ENCODE measurements around the gene TIPIN. TPM values are rescaled to one million over a fixed set of nuclear protein-coding genes. Genes with fewer than 3 reads are reported as not detected.

Gene TIPIN
- polyA plus RNA-seq, 1 of the 3 experiments (the other 2 are of a cell fraction) = 5.7 TPM

DNA sequence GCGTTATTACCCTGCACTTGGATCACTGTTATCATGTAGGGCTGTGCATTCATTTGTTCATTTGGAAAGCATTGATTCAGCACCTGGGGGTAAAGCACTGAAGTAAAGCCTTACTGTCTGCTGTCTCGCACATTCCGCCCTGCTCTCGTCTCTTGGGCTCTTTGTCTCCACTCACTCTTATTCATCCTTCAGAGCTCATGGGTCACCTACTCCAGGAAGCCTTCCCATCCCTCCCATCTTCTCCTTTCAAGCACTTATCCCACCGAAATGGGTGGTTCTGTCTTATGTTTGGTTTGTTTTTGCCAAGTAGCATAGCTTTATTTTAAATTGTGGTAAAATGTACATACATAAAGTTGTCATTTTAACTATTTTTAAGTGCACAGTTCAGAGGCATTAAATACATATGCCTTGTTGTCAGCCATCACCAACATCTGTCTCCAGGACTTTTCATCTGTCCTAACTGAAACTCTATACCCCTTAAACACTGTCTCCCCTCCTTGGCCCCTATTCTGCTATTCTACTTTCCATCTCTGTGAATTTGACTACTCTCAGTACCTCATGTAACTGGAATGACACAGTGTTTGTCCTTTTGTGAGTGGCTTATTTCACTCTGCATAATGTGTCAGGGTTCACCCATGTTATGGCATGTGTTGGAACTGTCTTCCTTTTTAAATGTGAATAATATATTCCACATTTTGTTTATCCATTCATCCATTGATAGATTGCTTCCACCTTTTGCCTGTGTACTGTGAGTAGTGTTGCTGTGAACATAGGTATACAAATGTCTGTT is 53.8 kb downstream of the TIPIN start:
- POLR2A ChIA-PET = no interaction called here
- Histone ChIP-seq H3K9me3 (no peaks in the 10 kb centered on the region), H3F3A (replicated peaks; ENCODE audit: insufficient read depth) (peaks cover 3% of the 10 kb centered on the region), H3K9ac (no peak overlapping the region), H3K4me2 (no peak overlapping the region), H2AFZ (ENCODE audit: low read depth) (no peak overlapping the region), H4K20me1 (ENCODE audit: insufficient read depth) (no peaks in the 10 kb centered on the region), H3K27me3 (ENCODE audit: insufficient read depth) (no peaks in the 10 kb centered on the region), H3K4me3 (ENCODE audit: low read depth in 2 of 2, low read length in 1 of 2) (no peak overlapping the region), H3K4me1 (ENCODE audit: control insufficient read depth in 1 of 2, insufficient read depth in 2 of 2, low read depth in 1 of 2, low read length in 1 of 2) (peaks cover 0 to 8% of the 10 kb centered on the region in 2 experiments; a peak in 2 of 4 replicates), H3K79me2 (ENCODE audit: insufficient read depth) (no peaks in the 10 kb centered on the region), H3K27ac (ENCODE audit: low read depth in 2 of 2, low read length in 1 of 2) (no peak overlapping the region), H3K9me2 (no peaks in the 10 kb centered on the region), H3K36me3 (replicated peaks in 1 of 2; ENCODE audit: control insufficient read depth in 1 of 2, insufficient read depth in 2 of 2, low read length in 1 of 2) (peaks cover 4 to 7% of the 10 kb centered on the region in 2 experiments)
- DNase-seq = no peak
- WGBS (ENCODE audit: low lambda C conversion rate) = 78% methylated on average over 5 of the region's 5 CpGs
- no peak for TF ChIP-seq ZBTB33 (IDR thresholded peaks at IDR 0.05; ENCODE audit: borderline replicate concordance, low read depth)
- no peak for TF ChIP-seq YY1 (IDR thresholded peaks at IDR 0.05; ENCODE audit: low read depth)
- no peak for TF ChIP-seq RXRA (IDR thresholded peaks at IDR 0.05; ENCODE audit: borderline replicate concordance, low read depth)
- TF ChIP-seq MXI1 (IDR thresholded peaks at IDR 0.05; ENCODE audit: low read depth, low read length) = no peak
- TF ChIP-seq SIN3A (IDR thresholded peaks at IDR 0.05; ENCODE audit: borderline replicate concordance, low read depth, low read length) = no peak
- no peak for TF ChIP-seq TEAD4 (IDR thresholded peaks at IDR 0.05; ENCODE audit: borderline replicate concordance, insufficient read depth)
- TF ChIP-seq, protein P1, sequence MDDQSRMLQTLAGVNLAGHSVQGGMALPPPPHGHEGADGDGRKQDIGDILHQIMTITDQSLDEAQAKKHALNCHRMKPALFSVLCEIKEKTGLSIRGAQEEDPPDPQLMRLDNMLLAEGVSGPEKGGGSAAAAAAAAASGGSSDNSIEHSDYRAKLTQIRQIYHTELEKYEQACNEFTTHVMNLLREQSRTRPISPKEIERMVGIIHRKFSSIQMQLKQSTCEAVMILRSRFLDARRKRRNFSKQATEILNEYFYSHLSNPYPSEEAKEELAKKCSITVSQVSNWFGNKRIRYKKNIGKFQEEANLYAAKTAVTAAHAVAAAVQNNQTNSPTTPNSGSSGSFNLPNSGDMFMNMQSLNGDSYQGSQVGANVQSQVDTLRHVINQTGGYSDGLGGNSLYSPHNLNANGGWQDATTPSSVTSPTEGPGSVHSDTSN (IDR thresholded peaks at IDR 0.05) = no peak
- TF ChIP-seq, protein P2, sequence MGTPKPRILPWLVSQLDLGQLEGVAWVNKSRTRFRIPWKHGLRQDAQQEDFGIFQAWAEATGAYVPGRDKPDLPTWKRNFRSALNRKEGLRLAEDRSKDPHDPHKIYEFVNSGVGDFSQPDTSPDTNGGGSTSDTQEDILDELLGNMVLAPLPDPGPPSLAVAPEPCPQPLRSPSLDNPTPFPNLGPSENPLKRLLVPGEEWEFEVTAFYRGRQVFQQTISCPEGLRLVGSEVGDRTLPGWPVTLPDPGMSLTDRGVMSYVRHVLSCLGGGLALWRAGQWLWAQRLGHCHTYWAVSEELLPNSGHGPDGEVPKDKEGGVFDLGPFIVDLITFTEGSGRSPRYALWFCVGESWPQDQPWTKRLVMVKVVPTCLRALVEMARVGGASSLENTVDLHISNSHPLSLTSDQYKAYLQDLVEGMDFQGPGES (IDR thresholded peaks at IDR 0.05; ENCODE audit: low read depth, low read length) = no peak
- TF ChIP-seq, protein P3, sequence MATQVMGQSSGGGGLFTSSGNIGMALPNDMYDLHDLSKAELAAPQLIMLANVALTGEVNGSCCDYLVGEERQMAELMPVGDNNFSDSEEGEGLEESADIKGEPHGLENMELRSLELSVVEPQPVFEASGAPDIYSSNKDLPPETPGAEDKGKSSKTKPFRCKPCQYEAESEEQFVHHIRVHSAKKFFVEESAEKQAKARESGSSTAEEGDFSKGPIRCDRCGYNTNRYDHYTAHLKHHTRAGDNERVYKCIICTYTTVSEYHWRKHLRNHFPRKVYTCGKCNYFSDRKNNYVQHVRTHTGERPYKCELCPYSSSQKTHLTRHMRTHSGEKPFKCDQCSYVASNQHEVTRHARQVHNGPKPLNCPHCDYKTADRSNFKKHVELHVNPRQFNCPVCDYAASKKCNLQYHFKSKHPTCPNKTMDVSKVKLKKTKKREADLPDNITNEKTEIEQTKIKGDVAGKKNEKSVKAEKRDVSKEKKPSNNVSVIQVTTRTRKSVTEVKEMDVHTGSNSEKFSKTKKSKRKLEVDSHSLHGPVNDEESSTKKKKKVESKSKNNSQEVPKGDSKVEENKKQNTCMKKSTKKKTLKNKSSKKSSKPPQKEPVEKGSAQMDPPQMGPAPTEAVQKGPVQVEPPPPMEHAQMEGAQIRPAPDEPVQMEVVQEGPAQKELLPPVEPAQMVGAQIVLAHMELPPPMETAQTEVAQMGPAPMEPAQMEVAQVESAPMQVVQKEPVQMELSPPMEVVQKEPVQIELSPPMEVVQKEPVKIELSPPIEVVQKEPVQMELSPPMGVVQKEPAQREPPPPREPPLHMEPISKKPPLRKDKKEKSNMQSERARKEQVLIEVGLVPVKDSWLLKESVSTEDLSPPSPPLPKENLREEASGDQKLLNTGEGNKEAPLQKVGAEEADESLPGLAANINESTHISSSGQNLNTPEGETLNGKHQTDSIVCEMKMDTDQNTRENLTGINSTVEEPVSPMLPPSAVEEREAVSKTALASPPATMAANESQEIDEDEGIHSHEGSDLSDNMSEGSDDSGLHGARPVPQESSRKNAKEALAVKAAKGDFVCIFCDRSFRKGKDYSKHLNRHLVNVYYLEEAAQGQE (IDR thresholded peaks at IDR 0.05; ENCODE audit: low read depth, low read length) = no peak
- no peak for TF ChIP-seq GATA2 (CRISPR knock-in tag; IDR thresholded peaks at IDR 0.05)
- no peak for TF ChIP-seq EP300 (IDR thresholded peaks at IDR 0.05; ENCODE audit: borderline replicate concordance in 1 of 2, low read depth in 1 of 2, low read length in 1 of 2)
- no peak for TF ChIP-seq NFIC (IDR thresholded peaks at IDR 0.05; ENCODE audit: borderline replicate concordance)
- CTCF ChIA-PET = interaction anchor here (1.1 kb wide), 1 partner anchor 12 kb away, joined by 3 read pairs; no protein-coding TSS in a partner anchor
